Measurements from ENCODE around the gene GNA12. TPM values are rescaled to one million over a fixed set of nuclear protein-coding genes. Genes with fewer than 3 reads are reported as not detected.
"Not testable (repeated sequence)": the region's sequence is repeated elsewhere in the genome, so short reads cannot be mapped to it uniquely, and the experiment has no call there.

GNA12 gene
- total RNA-seq, 1 donor from 2014 or later, result 29.5 TPM

- Histone ChIP-seq H3K36me3 (no peaks in the 10 kb centered on the region), H3K4me1 (peaks cover 6% of the 10 kb centered on the region), H3K4me3 (no peak overlapping the region), H3K27ac (no peak overlapping the region), H3K27me3 (no peaks in the 10 kb centered on the region), H3K9me3 (no peaks in the 10 kb centered on the region)
- TF ChIP-seq, protein P1, sequence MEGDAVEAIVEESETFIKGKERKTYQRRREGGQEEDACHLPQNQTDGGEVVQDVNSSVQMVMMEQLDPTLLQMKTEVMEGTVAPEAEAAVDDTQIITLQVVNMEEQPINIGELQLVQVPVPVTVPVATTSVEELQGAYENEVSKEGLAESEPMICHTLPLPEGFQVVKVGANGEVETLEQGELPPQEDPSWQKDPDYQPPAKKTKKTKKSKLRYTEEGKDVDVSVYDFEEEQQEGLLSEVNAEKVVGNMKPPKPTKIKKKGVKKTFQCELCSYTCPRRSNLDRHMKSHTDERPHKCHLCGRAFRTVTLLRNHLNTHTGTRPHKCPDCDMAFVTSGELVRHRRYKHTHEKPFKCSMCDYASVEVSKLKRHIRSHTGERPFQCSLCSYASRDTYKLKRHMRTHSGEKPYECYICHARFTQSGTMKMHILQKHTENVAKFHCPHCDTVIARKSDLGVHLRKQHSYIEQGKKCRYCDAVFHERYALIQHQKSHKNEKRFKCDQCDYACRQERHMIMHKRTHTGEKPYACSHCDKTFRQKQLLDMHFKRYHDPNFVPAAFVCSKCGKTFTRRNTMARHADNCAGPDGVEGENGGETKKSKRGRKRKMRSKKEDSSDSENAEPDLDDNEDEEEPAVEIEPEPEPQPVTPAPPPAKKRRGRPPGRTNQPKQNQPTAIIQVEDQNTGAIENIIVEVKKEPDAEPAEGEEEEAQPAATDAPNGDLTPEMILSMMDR (IDR thresholded peaks at IDR 0.05), result no peak
- TF ChIP-seq POLR2A (IDR thresholded peaks at IDR 0.05) (no peak), POLR2AphosphoS5 (IDR thresholded peaks at IDR 0.05; ENCODE audit: insufficient read depth in 1 of 2, low read depth in 1 of 2) (no peak)
- DNase-seq (ENCODE audit: extremely low spot score in 2 of 2), result no peak
- intact Hi-C loops (cut with DNase I), result no loop called here
Observed at GRCh38 chr7:2700141-2700850, 143.8 kb downstream of the GNA12 start.

DNA sequence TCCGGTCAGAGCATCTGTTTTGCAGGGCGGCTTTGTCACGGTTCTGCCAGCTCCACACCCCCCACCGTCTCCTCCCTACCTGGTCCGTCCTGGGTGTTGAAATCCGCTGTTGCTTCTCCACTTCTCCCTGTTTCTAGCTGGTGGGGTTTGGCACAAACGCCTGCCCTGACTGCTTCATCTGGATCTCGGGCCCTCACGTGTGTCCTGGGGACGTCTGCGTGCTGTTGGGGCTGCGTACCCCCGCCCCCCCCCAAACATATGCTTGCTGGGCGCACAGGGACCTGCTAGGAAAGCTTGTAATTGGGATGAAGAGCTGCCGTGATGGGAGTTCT lies 144.9 kb downstream of the GNA12 start:
- intact Hi-C loops (cut with DNase I), result no loop called here
- DNase-seq (ENCODE audit: extremely low spot score in 2 of 2), result no peak
- TF ChIP-seq POLR2AphosphoS5 (IDR thresholded peaks at IDR 0.05; ENCODE audit: insufficient read depth in 1 of 2, low read depth in 1 of 2) (no peak), POLR2A (IDR thresholded peaks at IDR 0.05) (no peak)
- TF ChIP-seq, protein P1 (IDR thresholded peaks at IDR 0.05), result no peak
- Histone ChIP-seq H3K4me3 (no peak overlapping the region), H3K4me1 (peaks cover 6% of the 10 kb centered on the region), H3K27ac (no peak overlapping the region), H3K9me3 (no peaks in the 10 kb centered on the region), H3K27me3 (no peaks in the 10 kb centered on the region), H3K36me3 (no peaks in the 10 kb centered on the region)

GRCh38 chr7:2698581-2699288 lies 145.4 kb downstream of the GNA12 start:
- no peak overlapping the region for H3K27ac ChIP-seq
- H3K9me3 ChIP-seq, result no peaks in the 10 kb centered on the region
- no peak for DNase-seq (ENCODE audit: extremely low spot score in 2 of 2)
- H3K27me3 ChIP-seq, result no peaks in the 10 kb centered on the region
- peaks cover 6% of the 10 kb centered on the region for H3K4me1 ChIP-seq
- intact Hi-C loops (cut with DNase I), result no loop called here
- H3K4me3 ChIP-seq, result no peak overlapping the region
- no peaks in the 10 kb centered on the region for H3K36me3 ChIP-seq
- no peak for TF ChIP-seq POLR2AphosphoS5 (IDR thresholded peaks at IDR 0.05; ENCODE audit: insufficient read depth in 1 of 2, low read depth in 1 of 2)
- TF ChIP-seq, protein P1 (IDR thresholded peaks at IDR 0.05), result no peak
- TF ChIP-seq POLR2A (IDR thresholded peaks at IDR 0.05), result no peak

- DNase-seq (ENCODE audit: extremely low spot score in 2 of 2); H3K9me3 ChIP-seq; H3K36me3 ChIP-seq; H3K27ac ChIP-seq; H3K27me3 ChIP-seq; H3K4me3 ChIP-seq; intact Hi-C loops (cut with DNase I): not testable (repeated sequence)
- peaks cover 12% of the 10 kb centered on the region for H3K4me1 ChIP-seq
Observed at GRCh38 chr7:2694122-2694436, 150.0 kb downstream of the GNA12 start.

GRCh38 chr7:2693420-2694121 lies 150.5 kb downstream of the GNA12 start:
- H3K27me3 ChIP-seq; H3K27ac ChIP-seq; intact Hi-C loops (cut with DNase I); H3K4me3 ChIP-seq; H3K9me3 ChIP-seq; DNase-seq (ENCODE audit: extremely low spot score in 2 of 2); H3K36me3 ChIP-seq: not testable (repeated sequence)
- peaks cover 18% of the 10 kb centered on the region for H3K4me1 ChIP-seq

GRCh38 chr7:2692543-2692942 lies 151.6 kb downstream of the GNA12 start:
- Histone ChIP-seq H3K27me3 (no peaks in the 10 kb centered on the region), H3K36me3 (no peaks in the 10 kb centered on the region), H3K4me1 (peaks cover 25% of the 10 kb centered on the region), H3K4me3 (no peak overlapping the region), H3K9me3 (no peaks in the 10 kb centered on the region), H3K27ac (no peak overlapping the region)
- intact Hi-C loops (cut with DNase I), result no loop called here
- TF ChIP-seq, protein P1 (IDR thresholded peaks at IDR 0.05), result no peak
- TF ChIP-seq POLR2AphosphoS5 (IDR thresholded peaks at IDR 0.05; ENCODE audit: insufficient read depth in 1 of 2, low read depth in 1 of 2) (no peak), POLR2A (IDR thresholded peaks at IDR 0.05) (no peak)
- DNase-seq (ENCODE audit: extremely low spot score in 2 of 2), result no peak

- intact Hi-C loops (cut with DNase I); DNase-seq (ENCODE audit: extremely low spot score in 2 of 2); H3K9me3 ChIP-seq; H3K36me3 ChIP-seq; H3K4me3 ChIP-seq; H3K27me3 ChIP-seq: not testable (repeated sequence)
- H3K27ac ChIP-seq, result peak overlapping the region; percentile 28
- peaks cover 30% of the 10 kb centered on the region for H3K4me1 ChIP-seq
Observed at GRCh38 chr7:2691932-2692439, 152.1 kb downstream of the GNA12 start.

All from vagina (tissue), 2 donors.